BJ (cell line): ENCODE data around the gene HMGA1. TPM values are rescaled to one million over a fixed set of nuclear protein-coding genes. Genes with fewer than 3 reads are reported as not detected.

ENCODE experiments used
- CTCF ChIA-PET: fragments of 350-600 bp; formaldehyde crosslinking; extraction: SDS; loops from one replicate; lab custom pipeline; 2021; ENCODE audit warnings: antibody characterized with exemption, inconsistent platforms; lab: Yijun Ruan, JAX
- POLR2A ChIA-PET: fragments of 300-600 bp; sonication (Branson Sonifier 250); formaldehyde crosslinking; extraction: SDS; loops from one replicate; lab custom pipeline; 2021; ENCODE audit warnings: antibody characterized with exemption; lab: Charles Lee
- DNase-seq: peaks from one replicate; pipeline ENCODE4 v3.0.0-alpha.2; 2011; ENCODE audit warnings: low read depth
- H3K27me3 ChIP-seq: 2 replicates; pipeline ENCODE4 v1.6.0; 2011; ENCODE audit warnings: low read length; ENCODE audit not compliant: control insufficient read depth, insufficient read depth
- H3K36me3 ChIP-seq: 2 replicates; pipeline ENCODE4 v1.5.1; 2011; ENCODE audit warnings: low read length; ENCODE audit not compliant: control insufficient read depth, insufficient read depth
- H3K4me3 ChIP-seq: 2 replicates; pipeline ENCODE4 v1.5.1; 2011; ENCODE audit warnings: low read depth, mild to moderate bottlenecking, control low read depth, low read length
- polyA plus RNA-seq: library from polyadenylated mRNA; depleted of rRNA; stranded (reverse); fragments of >200 nt; gene quantifications from 2 replicates; pipeline ENCODE4 v1.2.3, GENCODE V29; 2011
- TF ChIP-seq, protein P1 (sequence below): IDR thresholded peaks from 2 replicates; pipeline ENCODE4 v1.5.1; 2011; ENCODE audit warnings: low read depth, mild to moderate bottlenecking, control low read depth, inconsistent platforms, low read length, moderate library complexity; ENCODE audit not compliant: insufficient read depth

HMGA1 gene
- polyA plus RNA-seq, 1 experiment = 168 TPM

DNA sequence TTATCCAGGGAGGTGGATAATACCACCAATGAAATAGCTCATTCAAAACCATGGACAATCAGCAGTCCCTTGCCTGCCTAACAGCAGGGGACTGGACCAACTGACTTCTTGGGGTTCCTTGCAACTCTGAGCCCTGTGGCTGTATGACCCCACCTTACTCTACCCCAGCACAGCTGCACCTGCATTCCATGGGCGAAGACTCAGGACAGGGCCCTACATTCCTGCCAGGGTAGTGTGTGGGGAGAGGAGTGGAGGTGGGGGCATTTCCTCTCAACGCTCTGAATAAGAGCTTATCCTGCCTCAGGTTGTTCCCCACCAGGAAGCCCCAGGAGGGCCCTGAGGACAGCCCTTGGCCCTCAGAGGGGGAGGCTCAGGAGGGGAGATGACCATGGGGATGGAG, 30.8 kb upstream of the HMGA1 start:
- DNase-seq = no peak
- ChIA-PET POLR2A (no interaction called here), CTCF (interaction anchor here (0.8 to 3.0 kb wide), 4 partner anchors 8 to 186 kb away, joined by 3 to 21 read pairs (median 3); partner anchors contain the start of gene NUDT3)
- Histone ChIP-seq H3K27me3 (no peaks in the 10 kb centered on the region), H3K36me3 (no peaks in the 10 kb centered on the region), H3K4me3 (no peak overlapping the region)
- TF ChIP-seq, protein P1, sequence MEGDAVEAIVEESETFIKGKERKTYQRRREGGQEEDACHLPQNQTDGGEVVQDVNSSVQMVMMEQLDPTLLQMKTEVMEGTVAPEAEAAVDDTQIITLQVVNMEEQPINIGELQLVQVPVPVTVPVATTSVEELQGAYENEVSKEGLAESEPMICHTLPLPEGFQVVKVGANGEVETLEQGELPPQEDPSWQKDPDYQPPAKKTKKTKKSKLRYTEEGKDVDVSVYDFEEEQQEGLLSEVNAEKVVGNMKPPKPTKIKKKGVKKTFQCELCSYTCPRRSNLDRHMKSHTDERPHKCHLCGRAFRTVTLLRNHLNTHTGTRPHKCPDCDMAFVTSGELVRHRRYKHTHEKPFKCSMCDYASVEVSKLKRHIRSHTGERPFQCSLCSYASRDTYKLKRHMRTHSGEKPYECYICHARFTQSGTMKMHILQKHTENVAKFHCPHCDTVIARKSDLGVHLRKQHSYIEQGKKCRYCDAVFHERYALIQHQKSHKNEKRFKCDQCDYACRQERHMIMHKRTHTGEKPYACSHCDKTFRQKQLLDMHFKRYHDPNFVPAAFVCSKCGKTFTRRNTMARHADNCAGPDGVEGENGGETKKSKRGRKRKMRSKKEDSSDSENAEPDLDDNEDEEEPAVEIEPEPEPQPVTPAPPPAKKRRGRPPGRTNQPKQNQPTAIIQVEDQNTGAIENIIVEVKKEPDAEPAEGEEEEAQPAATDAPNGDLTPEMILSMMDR = no peak

- Histone ChIP-seq H3K4me3 (no peak overlapping the region), H3K36me3 (no peaks in the 10 kb centered on the region), H3K27me3 (no peaks in the 10 kb centered on the region)
- ChIA-PET POLR2A (no interaction called here), CTCF (interaction anchor here (1.1 to 3.0 kb wide), 2 partner anchors 11 to 185 kb away, joined by 3 to 21 read pairs; partner anchors contain the start of gene NUDT3)
- TF ChIP-seq, protein P1 = no peak
- DNase-seq = no peak
Measured at GRCh38 chr6:34206726-34207125, 29.9 kb upstream of the HMGA1 start.

- no peak for DNase-seq
- CTCF ChIA-PET = interaction anchor here (1.2 to 1.7 kb wide), 5 partner anchors 9 to 208 kb away, joined by 3 to 5 read pairs (median 4); no protein-coding TSS in a partner anchor
Measured at GRCh38 chr6:34207695-34208443, 28.8 kb upstream of the HMGA1 start.

DNA sequence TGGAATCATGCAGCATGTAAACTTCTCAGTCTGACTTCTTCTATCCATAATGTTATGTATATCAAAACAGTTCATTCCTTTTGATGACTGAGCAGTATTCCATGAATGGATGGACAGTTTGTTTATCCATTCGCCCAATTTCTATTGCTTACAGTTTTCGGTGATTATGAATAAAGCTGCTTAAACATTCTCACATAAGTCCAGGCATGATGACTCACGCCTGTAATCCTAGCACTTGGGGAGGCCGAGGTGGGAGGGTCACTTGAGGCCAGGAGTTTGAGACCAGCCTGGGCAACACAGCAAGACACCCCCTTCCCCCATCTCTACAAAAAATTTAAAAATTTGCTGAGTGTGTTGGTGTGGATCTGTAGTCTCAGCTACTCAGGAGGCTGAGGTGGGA, 22.9 kb upstream of the HMGA1 start:
- no peak for DNase-seq
- ChIA-PET CTCF (interaction anchor here (0.9 kb wide), 1 partner anchor 8 kb away, joined by 3 read pairs; no protein-coding TSS in a partner anchor), POLR2A (no interaction called here)
- TF ChIP-seq, protein P1 = no peak
- Histone ChIP-seq H3K36me3 (no peaks in the 10 kb centered on the region), H3K27me3 (no peaks in the 10 kb centered on the region), H3K4me3 (no peak overlapping the region)

More at GRCh38 chr6:34207695-34208443, 28.8 kb upstream of the HMGA1 start:
- POLR2A ChIA-PET = no interaction called here
- TF ChIP-seq, protein P1 = no peak
- no peaks in the 10 kb centered on the region for H3K27me3 ChIP-seq
- no peaks in the 10 kb centered on the region for H3K36me3 ChIP-seq
- H3K4me3 ChIP-seq = no peak overlapping the region

DNA sequence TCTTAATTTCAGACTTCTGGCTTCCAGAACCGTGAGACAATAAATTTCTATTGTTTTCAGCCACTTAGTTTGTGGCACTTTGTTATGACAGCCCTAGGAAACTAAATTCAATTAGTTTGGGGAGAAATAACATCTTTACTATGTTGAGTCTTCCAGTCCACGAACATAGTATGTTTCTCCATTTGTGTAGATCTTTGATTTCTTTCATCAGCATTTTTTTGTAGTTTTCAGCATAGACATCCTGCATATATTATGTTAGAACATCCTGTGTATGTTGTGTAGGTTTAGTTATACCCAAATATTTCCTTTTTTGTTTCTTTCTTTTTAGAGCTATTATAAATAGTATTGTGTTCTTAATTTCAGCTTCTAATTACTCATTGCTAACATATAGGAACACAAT, 18.0 kb upstream of the HMGA1 start:
- POLR2A ChIA-PET = no interaction called here
- no peak overlapping the region for H3K4me3 ChIP-seq
- TF ChIP-seq, protein P1 = no peak
- H3K27me3 ChIP-seq = no peaks in the 10 kb centered on the region
- H3K36me3 ChIP-seq = no peaks in the 10 kb centered on the region
- CTCF ChIA-PET = interaction anchor here (0.7 to 1.6 kb wide), 2 partner anchors 23 to 603 kb away, joined by 3 to 4 read pairs; no protein-coding TSS in a partner anchor
- DNase-seq = no peak
